Adrenal gland (tissue), 5 donors: ENCODE results near the gene APOB.

ENCODE experiments used
- POLR2A ChIP-seq, 2 donors: fragments of 450-650 bp; IDR thresholded peaks; one replicate each; pipeline ENCODE4 v1.6.1; 2017; ENCODE audit warnings: antibody characterized with exemption in 2 of 2, mild to moderate bottlenecking in 2 of 2, moderate library complexity in 1 of 2
- TF ChIP-seq, protein P1 (sequence below), 6 experiments: fragments of 450-650 bp in 4 of 6; fragments of 200-600 bp in 2 of 6; sonication (generic) in 1 of 6; IDR thresholded peaks; 1 replicate in 5 of 6; 2 replicates in 1 of 6; pipeline versions ENCODE4 v1.5.1 to v1.8.0; 2016 to 2021; ENCODE audit warnings: antibody characterized with exemption in 6 of 6, mild to moderate bottlenecking in 2 of 6, moderate library complexity in 1 of 6
- donor health status: DM: no; HTN: no; CAD: no.

GRCh38 chr2:21014364-21015280, 29.3 kb downstream of the APOB start:
- TF ChIP-seq POLR2A (IDR thresholded peaks at IDR 0.05) = no peak
- TF ChIP-seq, protein P1, sequence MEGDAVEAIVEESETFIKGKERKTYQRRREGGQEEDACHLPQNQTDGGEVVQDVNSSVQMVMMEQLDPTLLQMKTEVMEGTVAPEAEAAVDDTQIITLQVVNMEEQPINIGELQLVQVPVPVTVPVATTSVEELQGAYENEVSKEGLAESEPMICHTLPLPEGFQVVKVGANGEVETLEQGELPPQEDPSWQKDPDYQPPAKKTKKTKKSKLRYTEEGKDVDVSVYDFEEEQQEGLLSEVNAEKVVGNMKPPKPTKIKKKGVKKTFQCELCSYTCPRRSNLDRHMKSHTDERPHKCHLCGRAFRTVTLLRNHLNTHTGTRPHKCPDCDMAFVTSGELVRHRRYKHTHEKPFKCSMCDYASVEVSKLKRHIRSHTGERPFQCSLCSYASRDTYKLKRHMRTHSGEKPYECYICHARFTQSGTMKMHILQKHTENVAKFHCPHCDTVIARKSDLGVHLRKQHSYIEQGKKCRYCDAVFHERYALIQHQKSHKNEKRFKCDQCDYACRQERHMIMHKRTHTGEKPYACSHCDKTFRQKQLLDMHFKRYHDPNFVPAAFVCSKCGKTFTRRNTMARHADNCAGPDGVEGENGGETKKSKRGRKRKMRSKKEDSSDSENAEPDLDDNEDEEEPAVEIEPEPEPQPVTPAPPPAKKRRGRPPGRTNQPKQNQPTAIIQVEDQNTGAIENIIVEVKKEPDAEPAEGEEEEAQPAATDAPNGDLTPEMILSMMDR (IDR thresholded peaks at IDR 0.05) = no peak
